Upper lobe of left lung (tissue), 6 donors: ENCODE results near the gene GAGE2A. TPM values are rescaled to one million over a fixed set of nuclear protein-coding genes. Genes with fewer than 3 reads are reported as not detected.
"Not testable (repeated sequence)": the region's sequence is repeated elsewhere in the genome, so short reads cannot be mapped to it uniquely, and the experiment has no call there.

ENCODE experiments used
- ATAC-seq, 2 donors: fragments of 200-7000 bp; cut with Tn5 transposase; one replicate each; pipeline ENCODE4 v1.9.1; 2022; ENCODE audit warnings: mild to moderate bottlenecking in 2 of 2, moderate library complexity in 2 of 2; ENCODE audit not compliant: low FRiP score in 2 of 2
- DNase-seq, 2 donors: peaks; one replicate each; pipeline ENCODE4 v3.0.0-alpha.2; 2019 to 2020
- H3K27ac ChIP-seq, 4 donors: fragments of 200-600 bp; sonication (generic); one replicate each; pipeline ENCODE4 v1.5.1; 2016 to 2019
- H3K27me3 ChIP-seq, 4 donors: fragments of 200-600 bp; sonication (generic); one replicate each; pipeline ENCODE4 v1.5.1; 2017 to 2019
- H3K36me3 ChIP-seq, 4 donors: fragments of 200-600 bp; sonication (generic); one replicate each; pipeline ENCODE4 v1.5.1; 2016 to 2019
- H3K4me1 ChIP-seq, 4 donors: fragments of 200-600 bp; sonication (generic); one replicate each; pipeline ENCODE4 v1.5.1; 2018 to 2019
- H3K4me3 ChIP-seq, 4 donors: fragments of 200-600 bp; sonication (generic); one replicate each; pipeline ENCODE4 v1.5.1; 2017 to 2019; ENCODE audit warnings: mild to moderate bottlenecking in 2 of 4, moderate library complexity in 1 of 4
- H3K9me3 ChIP-seq, 4 donors: fragments of 200-600 bp; sonication (generic); one replicate each; pipeline ENCODE4 v1.5.1; 2018 to 2019
- WGBS, 2 donors: methylation state at CpG; one replicate each; pipeline ENCODE4 v1.1.5; 2017 to 2018; 5-methylcytosine and 5-hydroxymethylcytosine counted together
- total RNA-seq, 6 donors: library from RNA; depleted of rRNA in 4 of 6; stranded (reverse); fragments of >200 nt in 4 of 6; gene quantifications; one replicate each; pipeline versions ENCODE4 v1.1.0 to v1.2.1, GENCODE V29; 2016 to 2021
- donor health status: DM: no; HTN: no; CAD: no; lungs with moderate emphysema.
- donor health status: DM: no; HTN: yes; CAD: no; lungs with severe emphysema.

GAGE2A gene
- total RNA-seq, result 1 to 10 TPM in 1 of 6 donors, under 1 TPM in 1, not detected in 4; 0.71 to 1.2 TPM

DNA sequence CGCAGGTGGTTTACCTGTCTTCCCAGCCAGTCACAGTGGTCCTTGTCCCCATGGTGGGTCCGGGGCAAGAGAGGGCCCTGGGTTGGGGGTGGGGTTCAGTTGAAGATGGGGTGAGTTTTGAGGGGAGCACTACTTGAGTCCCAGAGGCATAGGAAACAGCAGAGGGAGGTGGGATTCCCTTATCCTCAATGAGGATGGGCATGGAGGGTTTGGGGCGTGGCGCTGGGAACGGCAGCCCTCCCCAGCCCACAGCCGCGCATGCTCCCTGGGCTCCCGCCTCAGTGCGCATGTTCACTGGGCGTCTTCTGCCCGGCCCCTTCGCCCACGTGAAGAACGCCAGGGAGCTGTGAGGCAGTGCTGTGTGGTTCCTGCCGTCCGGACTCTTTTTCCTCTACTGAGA, at the start of gene GAGE2A:
Gene GAGE2A, plus strand, starts transcription at position 301 of the 400 bp plus-strand sequence. CDS start 1,155 bp downstream, outside the sequence.
- WGBS, 2 donors, result no CpG with 5 or more reads among the region's 16 CpGs
- not testable (repeated sequence) for H3K27me3 ChIP-seq, H3K36me3 ChIP-seq, DNase-seq, H3K27ac ChIP-seq, H3K9me3 ChIP-seq, H3K4me1 ChIP-seq, H3K4me3 ChIP-seq, ATAC-seq

DNA sequence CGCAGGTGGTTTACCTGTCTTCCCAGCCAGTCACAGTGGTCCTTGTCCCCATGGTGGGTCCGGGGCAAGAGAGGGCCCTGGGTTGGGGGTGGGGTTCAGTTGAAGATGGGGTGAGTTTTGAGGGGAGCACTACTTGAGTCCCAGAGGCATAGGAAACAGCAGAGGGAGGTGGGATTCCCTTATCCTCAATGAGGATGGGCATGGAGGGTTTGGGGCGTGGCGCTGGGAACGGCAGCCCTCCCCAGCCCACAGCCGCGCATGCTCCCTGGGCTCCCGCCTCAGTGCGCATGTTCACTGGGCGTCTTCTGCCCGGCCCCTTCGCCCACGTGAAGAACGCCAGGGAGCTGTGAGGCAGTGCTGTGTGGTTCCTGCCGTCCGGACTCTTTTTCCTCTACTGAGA, 47.9 kb upstream of the GAGE2A start, which contains the start of gene GAGE12D:
Gene GAGE12D, plus strand, starts transcription at position 301 of the 400 bp plus-strand sequence. CDS start 1,155 bp downstream, outside the sequence.
- H3K4me3 ChIP-seq, H3K27me3 ChIP-seq, H3K36me3 ChIP-seq, H3K9me3 ChIP-seq, DNase-seq, H3K4me1 ChIP-seq, ATAC-seq, H3K27ac ChIP-seq: not testable (repeated sequence)
- WGBS, 2 donors, result no CpG with 5 or more reads among the region's 16 CpGs

GRCh38 chrX:49550989-49551388, 38.3 kb upstream of the GAGE2A start, which contains the start of gene GAGE12E:
GAGE12E (plus strand) TSS chrX:49551289; CDS start chrX:49552444, 1,155 bp downstream.
- not testable (repeated sequence) for ATAC-seq, H3K27me3 ChIP-seq, H3K36me3 ChIP-seq, H3K27ac ChIP-seq, H3K4me3 ChIP-seq, DNase-seq, H3K4me1 ChIP-seq, H3K9me3 ChIP-seq
- no CpG with 5 or more reads among the region's 16 CpGs for WGBS, 2 donors

DNA sequence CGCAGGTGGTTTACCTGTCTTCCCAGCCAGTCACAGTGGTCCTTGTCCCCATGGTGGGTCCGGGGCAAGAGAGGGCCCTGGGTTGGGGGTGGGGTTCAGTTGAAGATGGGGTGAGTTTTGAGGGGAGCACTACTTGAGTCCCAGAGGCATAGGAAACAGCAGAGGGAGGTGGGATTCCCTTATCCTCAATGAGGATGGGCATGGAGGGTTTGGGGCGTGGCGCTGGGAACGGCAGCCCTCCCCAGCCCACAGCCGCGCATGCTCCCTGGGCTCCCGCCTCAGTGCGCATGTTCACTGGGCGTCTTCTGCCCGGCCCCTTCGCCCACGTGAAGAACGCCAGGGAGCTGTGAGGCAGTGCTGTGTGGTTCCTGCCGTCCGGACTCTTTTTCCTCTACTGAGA, 28.8 kb upstream of the GAGE2A start, which contains the start of gene GAGE12F:
Gene GAGE12F, plus strand, starts transcription at position 301 of the 400 bp plus-strand sequence. CDS start 1,155 bp downstream, outside the sequence.
- H3K9me3 ChIP-seq, H3K4me1 ChIP-seq, H3K36me3 ChIP-seq, H3K4me3 ChIP-seq, ATAC-seq, H3K27ac ChIP-seq, H3K27me3 ChIP-seq, DNase-seq: not testable (repeated sequence)
- no CpG with 5 or more reads among the region's 16 CpGs for WGBS, 2 donors

DNA sequence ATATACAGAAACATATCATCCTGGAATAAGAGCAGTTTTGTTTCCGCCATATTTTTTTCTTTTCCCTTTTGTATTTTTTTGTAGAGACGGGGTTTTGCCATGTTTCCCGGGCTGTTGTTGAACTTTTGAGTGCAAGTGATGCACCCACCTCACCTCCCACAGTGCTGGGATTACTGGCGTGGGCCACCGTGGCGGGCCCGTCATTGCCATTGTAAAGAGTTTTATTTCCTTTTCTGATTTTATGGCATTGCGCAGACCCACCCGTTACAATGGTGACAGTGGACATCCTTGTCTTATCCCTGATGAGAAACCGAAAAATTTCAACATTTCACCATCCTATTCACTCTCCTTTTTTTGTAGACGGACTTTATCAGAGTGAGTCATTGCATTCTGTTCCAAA, 20.6 kb upstream of the GAGE2A start:
- not testable (repeated sequence) for H3K4me1 ChIP-seq, ATAC-seq, H3K27ac ChIP-seq, H3K27me3 ChIP-seq, H3K36me3 ChIP-seq, H3K4me3 ChIP-seq, H3K9me3 ChIP-seq
- DNase-seq, result peak in 1 of 2 donors; percentile 20
- WGBS, 2 donors, result 87% methylated on average over 3 of the region's 11 CpGs; no CpG with 5 or more reads in 1 of the 2 donors

DNA sequence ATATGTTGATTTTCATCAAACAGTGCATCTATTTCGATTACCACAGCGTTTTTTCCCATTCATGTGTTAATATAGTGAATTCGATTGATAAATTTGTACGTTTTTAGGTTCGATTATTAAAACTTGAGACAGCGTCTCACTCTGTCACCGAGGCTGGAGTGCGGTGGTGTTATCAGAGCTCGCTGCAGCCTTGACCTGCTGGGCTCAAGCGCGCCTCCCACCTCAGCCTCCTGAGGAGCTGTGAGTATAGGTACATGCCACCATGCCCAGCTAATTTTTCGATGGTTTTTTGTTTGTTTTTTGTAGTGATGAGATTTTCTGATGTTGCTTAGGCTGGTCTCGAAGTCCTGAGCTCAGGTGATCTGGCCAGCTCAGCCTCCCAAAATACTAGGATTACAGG, 20.1 kb upstream of the GAGE2A start:
- not testable (repeated sequence) for H3K36me3 ChIP-seq, H3K4me3 ChIP-seq, H3K27ac ChIP-seq, H3K27me3 ChIP-seq, ATAC-seq, H3K9me3 ChIP-seq, H3K4me1 ChIP-seq
- 94% methylated on average over 10 of the region's 13 CpGs; no CpG with 5 or more reads in 1 of the 2 donors for WGBS, 2 donors
- DNase-seq, result peak in 1 of 2 donors; percentile 18

- ATAC-seq, H3K27me3 ChIP-seq, H3K4me1 ChIP-seq, H3K36me3 ChIP-seq, H3K27ac ChIP-seq, H3K9me3 ChIP-seq, DNase-seq, H3K4me3 ChIP-seq: not testable (repeated sequence)
- WGBS, 2 donors, result no CpG with 5 or more reads among the region's 16 CpGs
Measured at GRCh38 chrX:49570100-49570499, 19.2 kb upstream of the GAGE2A start, which contains the start of gene GAGE12G. GAGE12G (plus strand) TSS chrX:49570400; CDS start chrX:49571555, 1,155 bp downstream.

DNA sequence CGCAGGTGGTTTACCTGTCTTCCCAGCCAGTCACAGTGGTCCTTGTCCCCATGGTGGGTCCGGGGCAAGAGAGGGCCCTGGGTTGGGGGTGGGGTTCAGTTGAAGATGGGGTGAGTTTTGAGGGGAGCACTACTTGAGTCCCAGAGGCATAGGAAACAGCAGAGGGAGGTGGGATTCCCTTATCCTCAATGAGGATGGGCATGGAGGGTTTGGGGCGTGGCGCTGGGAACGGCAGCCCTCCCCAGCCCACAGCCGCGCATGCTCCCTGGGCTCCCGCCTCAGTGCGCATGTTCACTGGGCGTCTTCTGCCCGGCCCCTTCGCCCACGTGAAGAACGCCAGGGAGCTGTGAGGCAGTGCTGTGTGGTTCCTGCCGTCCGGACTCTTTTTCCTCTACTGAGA, 9.6 kb upstream of the GAGE2A start, which contains the start of gene GAGE12H:
Gene GAGE12H, plus strand, starts transcription at position 301 of the 400 bp plus-strand sequence. CDS start 1,155 bp downstream, outside the sequence.
- not testable (repeated sequence) for DNase-seq, H3K27ac ChIP-seq, H3K36me3 ChIP-seq, H3K4me1 ChIP-seq, ATAC-seq, H3K9me3 ChIP-seq, H3K27me3 ChIP-seq, H3K4me3 ChIP-seq
- WGBS, 2 donors, result no CpG with 5 or more reads among the region's 16 CpGs

DNA sequence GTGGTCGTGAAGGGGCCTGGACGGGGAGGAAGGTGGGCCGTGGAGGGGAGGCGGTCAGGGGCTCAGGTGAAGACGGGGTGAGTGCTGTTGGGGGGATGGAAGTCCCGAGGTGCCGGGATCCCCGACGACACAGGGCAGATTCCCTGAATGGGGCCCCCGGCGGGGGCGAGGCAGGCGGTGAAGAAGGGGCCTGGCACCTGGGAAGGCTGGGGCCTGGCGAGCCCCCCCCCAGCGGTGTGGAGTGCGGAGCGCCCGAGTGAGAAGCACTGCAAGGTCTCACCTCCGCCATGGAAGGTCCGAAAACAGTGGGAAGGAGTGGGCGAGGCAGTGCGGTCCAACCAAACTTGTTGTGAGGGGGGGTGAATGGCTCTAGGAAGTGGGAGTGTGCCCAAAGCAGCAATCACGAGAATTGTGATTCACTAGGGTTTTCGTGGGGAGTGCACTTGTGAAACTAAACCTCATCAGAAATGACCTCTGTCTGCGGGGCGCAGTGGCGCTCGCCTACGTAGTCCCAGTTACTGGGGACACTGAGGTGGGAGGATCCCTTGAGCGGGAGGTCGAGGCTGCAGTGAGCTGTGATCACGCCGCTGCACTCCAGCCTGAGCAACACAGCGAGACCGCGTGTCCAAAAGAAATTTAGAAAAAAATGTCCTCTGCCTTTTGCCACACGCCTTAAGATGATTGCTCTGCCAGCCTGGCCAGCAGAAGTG, 628 bp downstream of the GAGE2A start:
- H3K27ac ChIP-seq, H3K4me1 ChIP-seq, H3K9me3 ChIP-seq, H3K27me3 ChIP-seq, ATAC-seq, H3K36me3 ChIP-seq, H3K4me3 ChIP-seq: not testable (repeated sequence)
- 94% methylated on average over 29 to 31 of the region's 37 CpGs for WGBS, 2 donors
- peak in 1 of 2 donors; percentile 80 for DNase-seq

DNA sequence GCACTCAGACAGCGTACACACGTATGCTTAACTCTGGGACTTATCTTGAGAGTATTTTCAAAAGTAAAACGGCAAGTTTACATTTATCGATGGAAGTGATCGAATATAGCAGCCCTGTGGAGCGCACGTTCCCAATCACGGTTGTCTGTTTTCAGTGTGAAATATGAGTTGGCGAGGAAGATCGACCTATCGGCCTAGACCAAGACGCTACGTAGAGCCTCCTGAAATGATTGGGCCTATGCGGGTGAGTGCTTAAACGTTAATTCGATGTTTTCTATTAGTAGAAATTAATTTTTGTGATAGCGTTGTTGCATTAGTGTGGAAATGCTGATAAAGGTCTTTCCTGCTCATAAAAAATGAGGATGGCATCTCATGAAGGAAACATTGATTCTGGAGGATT, 1.2 kb downstream of the GAGE2A start:
- not testable (repeated sequence) for H3K27me3 ChIP-seq, ATAC-seq, H3K9me3 ChIP-seq, H3K4me1 ChIP-seq, H3K4me3 ChIP-seq, H3K27ac ChIP-seq, DNase-seq, H3K36me3 ChIP-seq
- 89 to 94% methylated on average over 13 to 15 of the region's 17 CpGs for WGBS, 2 donors

DNA sequence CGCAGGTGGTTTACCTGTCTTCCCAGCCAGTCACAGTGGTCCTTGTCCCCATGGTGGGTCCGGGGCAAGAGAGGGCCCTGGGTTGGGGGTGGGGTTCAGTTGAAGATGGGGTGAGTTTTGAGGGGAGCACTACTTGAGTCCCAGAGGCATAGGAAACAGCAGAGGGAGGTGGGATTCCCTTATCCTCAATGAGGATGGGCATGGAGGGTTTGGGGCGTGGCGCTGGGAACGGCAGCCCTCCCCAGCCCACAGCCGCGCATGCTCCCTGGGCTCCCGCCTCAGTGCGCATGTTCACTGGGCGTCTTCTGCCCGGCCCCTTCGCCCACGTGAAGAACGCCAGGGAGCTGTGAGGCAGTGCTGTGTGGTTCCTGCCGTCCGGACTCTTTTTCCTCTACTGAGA, 9.4 kb downstream of the GAGE2A start, which contains the start of gene GAGE1:
Gene GAGE1, plus strand, starts transcription at position 301 of the 400 bp plus-strand sequence. CDS start 1,155 bp downstream, outside the sequence.
- not testable (repeated sequence) for DNase-seq, ATAC-seq, H3K4me1 ChIP-seq, H3K9me3 ChIP-seq, H3K27me3 ChIP-seq, H3K4me3 ChIP-seq, H3K27ac ChIP-seq, H3K36me3 ChIP-seq
- WGBS, 2 donors, result no CpG with 5 or more reads among the region's 16 CpGs
